ENCODE data around the gene PLIN1.
A peak's percentile ranks its signal among the peaks of the same experiment; 100 is the strongest.
"Not testable (repeated sequence)": the region's sequence is repeated elsewhere in the genome, so short reads cannot be mapped to it uniquely, and the experiment has no call there.

The PLIN1 gene, protein sequence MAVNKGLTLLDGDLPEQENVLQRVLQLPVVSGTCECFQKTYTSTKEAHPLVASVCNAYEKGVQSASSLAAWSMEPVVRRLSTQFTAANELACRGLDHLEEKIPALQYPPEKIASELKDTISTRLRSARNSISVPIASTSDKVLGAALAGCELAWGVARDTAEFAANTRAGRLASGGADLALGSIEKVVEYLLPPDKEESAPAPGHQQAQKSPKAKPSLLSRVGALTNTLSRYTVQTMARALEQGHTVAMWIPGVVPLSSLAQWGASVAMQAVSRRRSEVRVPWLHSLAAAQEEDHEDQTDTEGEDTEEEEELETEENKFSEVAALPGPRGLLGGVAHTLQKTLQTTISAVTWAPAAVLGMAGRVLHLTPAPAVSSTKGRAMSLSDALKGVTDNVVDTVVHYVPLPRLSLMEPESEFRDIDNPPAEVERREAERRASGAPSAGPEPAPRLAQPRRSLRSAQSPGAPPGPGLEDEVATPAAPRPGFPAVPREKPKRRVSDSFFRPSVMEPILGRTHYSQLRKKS

DNA sequence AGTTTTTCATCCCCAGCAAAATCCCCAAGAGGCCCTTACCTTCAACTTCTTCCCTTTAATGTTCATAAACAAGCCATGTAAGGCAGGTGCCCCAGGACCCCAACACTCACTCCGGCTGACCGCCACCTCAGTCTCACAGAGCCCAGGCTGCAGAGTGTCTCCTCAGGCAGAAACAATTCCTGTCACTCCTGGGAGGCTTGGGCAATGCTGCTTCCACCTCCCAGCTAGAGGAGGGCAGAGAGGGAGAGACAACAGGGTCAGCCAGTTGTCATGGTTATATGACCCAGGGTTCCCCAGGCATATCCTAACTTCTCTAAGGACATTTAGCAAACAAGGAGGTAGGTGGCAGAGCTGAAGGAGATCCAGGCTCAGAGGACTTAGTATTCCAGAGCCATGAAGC lies at the start of gene PLIN1:
TSS of gene PLIN1 (minus strand) at position 156 of the 400 bp plus-strand sequence. CDS start 1,878 bp downstream, outside the sequence.
- DNase-seq (ENCODE audit: low spot score): no peak

DNA sequence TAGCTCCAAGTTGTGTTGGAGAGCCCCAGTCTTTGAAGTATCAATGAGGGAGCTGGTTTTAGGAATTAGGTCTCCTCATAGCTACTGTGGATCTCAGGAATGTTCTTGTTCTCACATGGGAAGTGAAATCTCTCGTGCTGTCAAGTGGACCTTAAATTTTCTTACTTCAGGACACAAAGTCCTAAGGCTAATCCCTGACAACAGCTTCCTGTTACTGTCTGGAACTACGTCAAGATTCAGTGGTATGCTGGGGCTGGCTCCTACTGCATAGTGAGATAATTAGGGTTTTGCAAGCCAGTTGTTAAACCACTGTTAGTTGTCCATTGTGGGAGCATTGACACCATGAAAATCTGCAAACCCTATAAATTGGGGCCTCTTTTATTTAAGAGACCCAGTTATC lies 49.1 kb upstream of the PLIN1 start:
- DNase-seq (ENCODE audit: low spot score): no peak

DNA sequence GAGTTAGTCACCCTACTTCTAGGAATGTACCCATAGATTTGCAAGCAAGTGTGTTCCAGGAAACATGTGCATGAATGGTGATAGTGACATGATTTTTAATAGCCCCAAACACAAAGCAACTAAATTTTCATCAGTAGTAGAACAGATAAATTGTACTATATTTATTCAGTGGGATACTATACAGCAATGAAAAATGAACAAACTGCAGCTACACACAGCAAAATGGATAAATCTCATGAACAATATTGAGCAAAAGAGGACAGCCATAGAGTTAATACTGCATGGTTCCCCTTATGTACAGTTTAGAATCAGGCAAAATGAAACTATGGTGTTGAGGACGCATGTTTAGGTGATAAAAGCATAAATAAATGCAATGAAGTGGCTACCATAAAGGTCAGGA lies 45.9 kb upstream of the PLIN1 start:
- DNase-seq (ENCODE audit: low spot score): no peak

DNA sequence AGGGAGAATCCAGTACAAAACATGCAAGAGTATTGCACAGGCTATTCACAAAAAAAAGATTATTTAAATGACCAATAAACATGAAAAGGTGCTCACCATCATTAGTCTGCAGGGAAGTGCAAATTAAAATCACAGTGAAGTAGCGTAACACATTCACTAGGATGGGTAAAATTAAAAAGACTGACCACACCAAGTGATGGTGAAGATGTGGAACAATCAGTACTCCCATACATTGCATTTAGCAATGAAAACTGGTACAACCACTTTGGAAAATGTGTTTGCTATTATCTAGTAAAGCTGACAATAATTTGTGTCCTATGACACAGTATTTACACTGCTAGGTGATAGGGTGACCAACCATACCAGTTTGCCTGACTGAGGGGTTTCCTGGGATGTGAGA lies 45.5 kb upstream of the PLIN1 start:
- no peak for DNase-seq (ENCODE audit: low spot score)

DNA sequence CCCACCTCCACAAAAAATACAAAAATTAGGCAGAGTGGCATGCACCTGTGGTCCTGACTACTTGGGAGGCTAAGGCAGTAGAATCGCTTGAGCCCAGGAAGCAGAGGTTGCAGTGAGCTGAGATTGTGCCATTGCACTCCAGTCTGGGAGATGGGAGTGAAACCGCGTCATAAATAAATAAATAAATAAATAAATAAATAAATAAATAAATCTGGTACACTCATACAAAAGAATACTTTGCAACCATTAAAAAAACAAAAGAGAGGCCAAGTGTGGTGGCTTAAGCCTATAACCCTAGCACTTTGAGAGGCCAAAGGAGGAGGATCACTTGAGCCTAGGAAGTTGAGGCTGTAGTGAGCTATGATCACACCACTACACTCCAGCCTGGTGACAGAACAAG lies 43.9 kb upstream of the PLIN1 start:
- DNase-seq (ENCODE audit: low spot score): no peak

DNA sequence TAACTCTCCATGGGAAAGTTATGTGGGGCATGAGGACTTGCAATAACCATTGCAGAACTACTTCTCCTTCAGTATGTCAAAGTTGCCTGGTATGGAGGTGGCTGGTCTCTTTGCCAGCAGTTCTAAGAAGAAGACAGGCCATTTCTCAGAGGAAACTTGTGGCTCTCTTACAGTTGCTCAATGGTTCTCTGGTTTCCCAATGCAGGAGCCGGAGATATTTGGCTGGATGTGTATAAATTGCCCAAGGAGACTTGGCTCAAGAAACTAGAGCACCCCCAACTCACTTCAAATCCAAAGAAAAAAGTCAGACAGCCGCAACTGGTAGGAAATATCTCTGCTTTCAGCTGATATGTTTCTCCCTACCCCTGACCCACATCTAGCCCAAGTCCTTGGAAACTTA lies 35.6 kb upstream of the PLIN1 start:
- no peak for DNase-seq (ENCODE audit: low spot score)

DNA sequence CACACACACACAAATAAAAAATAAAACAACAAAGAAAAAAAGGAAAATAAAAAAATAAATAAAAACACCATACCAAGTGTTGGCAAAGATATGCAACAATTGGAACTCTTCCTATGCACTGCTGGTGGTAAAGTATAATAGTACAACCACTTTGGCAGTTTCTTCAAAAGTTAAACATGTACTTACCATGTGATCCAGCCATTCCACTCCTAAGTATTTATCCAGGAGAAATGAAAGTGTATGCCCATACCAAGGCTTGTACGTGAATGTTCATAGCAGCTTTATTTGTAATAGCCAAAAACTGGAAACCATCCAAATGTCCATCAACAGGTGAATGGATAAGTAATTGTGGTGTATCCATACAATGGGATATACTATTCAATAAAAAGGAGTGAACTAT lies 28.4 kb upstream of the PLIN1 start:
- DNase-seq (ENCODE audit: low spot score): no peak

DNA sequence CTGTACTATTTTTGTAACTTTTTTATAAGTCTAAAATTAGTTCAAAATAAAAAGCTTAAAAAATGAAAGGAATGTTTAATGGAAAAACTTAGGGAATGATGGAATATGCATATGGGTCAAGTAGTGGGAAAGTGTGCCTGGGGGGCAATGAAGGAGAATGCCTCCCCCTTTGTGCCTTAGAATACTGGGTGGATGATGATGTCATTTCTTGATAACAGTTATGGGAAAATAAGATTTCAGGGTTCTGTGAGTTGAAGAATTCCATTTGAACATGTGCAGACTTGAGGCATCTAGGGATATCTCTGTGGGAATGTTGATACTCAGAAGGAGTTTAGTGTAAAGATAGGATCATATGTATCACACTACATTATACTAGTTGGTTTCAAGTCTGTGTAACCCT lies 25.2 kb upstream of the PLIN1 start:
- no peak for DNase-seq (ENCODE audit: low spot score)

DNA sequence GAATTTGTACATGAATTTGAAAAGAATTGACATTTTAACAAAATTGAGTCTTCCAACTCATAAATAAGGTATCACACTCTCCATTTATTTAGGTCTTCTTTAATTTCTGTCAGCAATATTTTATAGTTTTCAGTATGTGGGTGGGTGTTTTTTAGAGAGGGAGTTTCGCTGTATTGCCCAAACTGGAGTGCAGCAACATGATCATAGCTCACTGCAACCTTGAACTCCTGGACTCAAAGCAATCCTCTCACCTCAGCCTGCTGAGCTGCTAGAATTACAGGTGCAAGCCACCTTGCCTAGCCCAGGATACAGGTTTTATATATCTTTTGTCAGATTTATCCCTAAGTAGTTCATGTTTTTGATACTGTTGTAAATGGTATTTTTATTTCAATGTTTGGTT lies 16.0 kb upstream of the PLIN1 start:
- DNase-seq (ENCODE audit: low spot score): no peak

DNA sequence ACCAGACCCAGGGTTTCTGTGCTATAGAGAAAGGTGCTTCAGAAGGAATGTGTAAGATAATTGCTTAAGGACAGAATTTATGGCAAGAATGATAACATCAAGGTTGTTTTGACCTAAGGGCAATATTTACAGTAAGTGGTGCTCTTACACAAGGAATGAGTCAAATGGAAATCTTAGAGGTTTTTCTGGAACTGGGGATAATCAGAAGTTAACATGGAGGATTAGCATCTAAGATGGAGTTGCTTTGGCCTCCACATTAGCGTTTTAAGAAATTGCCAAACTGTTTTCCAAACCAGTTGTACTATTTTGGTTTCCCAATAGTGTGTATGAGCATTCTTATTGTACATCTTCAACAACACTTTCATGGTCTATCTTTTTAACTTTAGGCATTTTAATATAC lies 14.5 kb upstream of the PLIN1 start:
- DNase-seq (ENCODE audit: low spot score): no peak

DNA sequence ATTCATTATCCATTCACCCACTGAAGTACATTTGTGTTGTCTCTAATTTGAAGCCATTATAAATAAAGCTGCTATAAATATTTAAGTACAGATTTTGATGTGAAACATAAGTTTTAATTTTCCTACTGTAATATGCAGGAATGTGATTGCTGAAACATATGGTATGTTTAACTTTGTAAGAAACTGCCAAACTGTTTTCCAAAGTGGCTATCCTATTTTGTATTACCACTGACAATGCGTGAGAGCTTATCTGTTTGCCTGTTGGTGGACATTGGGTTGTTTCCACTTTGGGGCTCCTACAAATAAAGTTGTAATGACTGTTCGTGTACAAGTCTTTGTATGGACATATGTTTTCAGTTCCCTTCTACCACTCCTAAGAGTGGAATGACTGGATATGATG lies 13.9 kb upstream of the PLIN1 start:
- DNase-seq (ENCODE audit: low spot score): no peak

DNA sequence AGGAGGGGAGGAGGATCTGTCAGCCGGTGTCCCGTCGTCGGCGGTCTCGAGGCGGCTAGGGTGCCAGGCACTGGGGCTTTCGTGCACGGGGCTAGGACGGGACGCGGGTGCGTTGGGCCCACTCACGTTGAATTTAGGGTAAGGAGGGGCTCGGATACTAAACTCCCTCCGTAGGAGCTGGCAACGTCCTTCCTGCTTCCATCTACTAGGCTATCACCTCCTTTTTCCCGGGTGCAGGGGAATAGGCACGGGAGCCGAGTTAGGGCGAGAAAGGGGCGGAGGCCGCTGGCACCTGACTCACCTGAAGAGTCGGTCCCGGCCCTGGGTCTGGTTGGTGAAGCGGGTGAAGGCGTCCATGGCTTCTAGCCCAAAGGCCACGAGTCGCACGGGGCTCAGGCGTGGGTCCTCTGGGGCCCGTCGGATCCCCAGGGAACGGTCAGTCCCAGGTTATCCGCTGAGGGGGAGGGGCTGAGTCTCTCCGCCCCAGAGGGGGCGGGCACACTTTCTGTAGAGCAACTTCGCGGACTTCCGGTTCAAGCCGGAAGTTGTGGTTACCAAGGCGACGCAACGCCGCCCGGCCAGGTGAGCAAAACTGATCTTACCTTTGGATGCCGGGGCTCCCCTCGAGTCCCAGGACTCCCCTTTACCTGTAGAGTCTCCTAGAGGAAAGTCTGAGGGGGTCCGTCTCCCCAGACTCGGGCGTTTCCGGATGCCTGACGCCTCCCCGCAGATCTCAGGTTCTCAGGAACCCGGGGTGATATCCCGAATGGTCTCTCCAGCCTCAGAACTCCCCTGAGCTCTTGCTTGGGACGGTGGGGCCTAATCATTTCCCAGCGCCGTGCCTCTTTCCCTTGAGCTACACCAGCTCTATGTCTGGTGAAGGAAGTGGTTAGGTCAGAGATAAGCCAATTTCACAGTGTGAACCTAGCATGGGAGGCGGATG lies 11.4 kb upstream of the PLIN1 start, which contains the start of the genes PEX11A and WDR93:
TSS of gene PEX11A (minus strand) at position 479 of the 943 bp plus-strand sequence. CDS start at position 357, 122 bp downstream.
TSS of gene WDR93 (plus strand) at position 536 of the 943 bp plus-strand sequence. CDS start 10,936 bp downstream, outside the sequence.
- peak; percentile 86 for DNase-seq (ENCODE audit: low spot score)

DNA sequence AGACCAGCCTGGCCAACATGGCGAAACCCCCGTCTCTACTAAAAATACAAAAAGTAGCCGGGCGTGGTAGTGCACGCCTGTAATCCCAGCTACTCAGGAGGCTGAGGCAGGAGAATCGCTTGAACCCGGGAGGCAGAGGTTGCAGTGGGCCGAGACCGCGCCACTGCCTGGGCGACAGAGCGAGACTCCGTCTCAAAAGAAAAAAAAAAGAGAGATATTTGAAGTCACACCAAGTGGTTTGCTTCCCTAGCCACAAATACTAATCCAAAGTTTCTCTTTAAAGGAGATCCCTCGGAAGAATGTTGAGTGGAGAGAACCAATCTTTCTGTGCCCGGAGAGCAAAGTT lies 10.7 kb upstream of the PLIN1 start:
- not testable (repeated sequence) for DNase-seq (ENCODE audit: low spot score)

DNA sequence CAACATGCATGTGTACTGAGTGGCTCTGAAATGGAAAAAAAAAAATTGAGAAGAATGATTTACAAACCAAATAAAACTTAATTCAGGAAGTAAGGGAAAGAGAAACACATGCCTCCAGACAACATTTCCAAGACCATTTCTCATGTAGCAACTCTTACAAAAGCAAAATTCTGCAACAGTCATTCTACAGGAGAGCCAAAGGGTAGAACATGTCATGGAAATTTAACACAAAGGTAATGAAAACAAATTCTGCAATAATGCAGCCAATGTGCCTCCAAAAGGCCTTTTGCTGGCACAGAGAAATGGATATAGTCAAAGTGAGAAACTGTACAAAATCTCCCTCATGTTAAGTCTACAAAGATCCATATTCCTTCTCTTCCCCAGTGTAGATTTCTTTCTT lies 7.4 kb upstream of the PLIN1 start:
- DNase-seq (ENCODE audit: low spot score): no peak

DNA sequence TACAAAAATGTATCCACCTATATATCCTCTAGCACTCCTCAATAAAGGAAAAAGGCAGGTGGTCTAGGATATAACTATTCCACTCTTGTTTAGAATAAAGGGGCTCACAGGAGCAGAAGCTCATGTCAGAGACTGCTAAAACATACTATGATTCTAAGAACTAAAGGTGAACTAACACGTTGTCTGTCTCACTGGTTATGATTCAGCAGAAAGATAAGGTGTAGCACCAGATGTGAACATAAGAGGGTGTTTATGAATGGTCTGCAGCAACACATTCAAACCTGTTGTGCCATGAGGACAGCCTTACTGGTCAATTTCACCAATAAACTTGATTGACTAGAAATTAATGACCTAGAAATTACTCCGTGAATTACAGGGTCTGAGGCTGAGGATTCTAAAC lies 6.8 kb upstream of the PLIN1 start:
- no peak for DNase-seq (ENCODE audit: low spot score)

DNA sequence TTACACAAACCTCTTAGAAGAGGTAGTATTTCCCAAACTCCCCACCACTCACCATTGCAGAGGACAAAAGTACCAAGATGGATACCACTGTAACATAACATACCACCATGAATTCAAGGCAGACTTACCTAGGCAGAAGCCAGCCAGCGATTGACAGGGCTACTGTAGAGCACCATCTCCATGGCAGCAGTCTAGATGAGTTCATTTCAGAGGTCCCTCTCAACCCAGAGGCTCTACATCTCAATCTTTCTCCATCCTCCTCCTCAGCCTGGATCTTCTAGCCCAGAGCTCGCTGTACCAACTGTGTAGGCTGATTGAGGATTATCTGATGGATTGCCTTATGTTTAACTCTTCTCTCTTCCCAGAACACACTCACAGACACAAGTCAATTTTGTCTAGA lies 2.0 kb upstream of the PLIN1 start:
- no peak for DNase-seq (ENCODE audit: low spot score)

DNA sequence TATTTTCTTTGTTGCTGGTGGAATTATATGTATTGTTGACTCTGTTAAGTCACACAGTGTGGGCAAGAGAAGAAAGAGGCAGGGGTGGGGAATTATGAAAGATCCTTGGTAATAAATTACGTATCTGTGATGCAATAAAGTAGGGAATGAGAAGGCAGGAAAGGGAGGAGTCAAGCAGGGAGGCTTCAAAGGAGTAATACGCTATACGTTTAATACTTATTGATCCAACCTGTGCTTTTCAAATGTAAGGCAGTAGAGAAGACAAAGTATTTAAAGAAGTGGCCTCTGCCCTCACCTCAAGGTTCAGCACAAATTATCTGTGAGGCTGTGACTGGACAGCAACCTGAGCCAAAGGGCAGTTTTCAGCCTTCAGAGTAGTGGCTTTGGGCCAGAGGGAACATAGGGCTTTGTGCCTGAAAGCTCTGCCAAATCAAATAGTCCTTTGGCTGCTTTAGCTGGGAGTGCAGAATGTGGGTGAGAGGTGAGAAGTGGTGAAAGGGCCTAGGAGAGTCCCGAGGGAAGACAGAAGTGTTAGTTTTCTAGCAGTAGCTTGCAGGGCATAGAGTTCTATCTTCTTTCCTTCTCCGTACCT lies 1.2 kb upstream of the PLIN1 start:
- no peak for DNase-seq (ENCODE audit: low spot score)

DNA sequence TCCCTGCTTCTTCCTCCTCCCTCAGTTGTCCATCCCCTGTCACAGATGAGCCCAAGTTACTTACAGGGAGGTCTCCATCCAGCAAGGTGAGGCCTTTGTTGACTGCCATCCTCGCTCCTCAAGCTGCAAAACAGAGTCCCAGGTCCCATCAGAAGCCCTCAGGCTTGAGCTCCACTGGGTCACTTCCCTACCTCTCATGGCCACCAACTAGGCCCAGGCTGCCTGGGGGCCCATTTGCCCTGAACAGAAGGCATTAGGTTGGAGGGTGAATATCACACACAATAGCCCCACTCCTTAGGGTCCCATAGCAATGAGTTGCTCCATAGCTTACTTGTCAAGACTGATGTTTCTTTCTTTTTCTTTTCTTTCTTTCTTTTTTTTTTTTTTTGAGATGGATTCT lies 1.8 kb downstream of the PLIN1 start:
- DNase-seq (ENCODE audit: low spot score): no peak

DNA sequence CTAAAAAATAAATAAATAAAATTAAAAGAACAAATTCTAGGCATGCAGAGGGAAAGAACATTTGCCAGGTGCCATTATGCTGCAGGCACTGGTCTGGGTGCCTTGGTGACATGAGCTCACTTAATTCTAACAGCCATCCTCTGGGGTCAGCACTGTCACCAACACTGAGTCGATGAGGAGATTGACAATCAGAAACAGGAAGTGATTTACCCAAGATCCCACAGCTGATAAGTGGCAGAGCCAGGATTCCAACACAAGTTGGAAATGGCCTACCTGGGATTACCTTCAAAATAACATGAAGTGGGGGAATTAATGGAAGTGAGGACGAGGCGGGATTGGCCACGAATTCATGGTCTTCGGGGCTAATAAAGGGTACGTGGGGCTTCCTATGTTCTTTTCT lies 3.6 kb downstream of the PLIN1 start:
- DNase-seq (ENCODE audit: low spot score): no peak

DNA sequence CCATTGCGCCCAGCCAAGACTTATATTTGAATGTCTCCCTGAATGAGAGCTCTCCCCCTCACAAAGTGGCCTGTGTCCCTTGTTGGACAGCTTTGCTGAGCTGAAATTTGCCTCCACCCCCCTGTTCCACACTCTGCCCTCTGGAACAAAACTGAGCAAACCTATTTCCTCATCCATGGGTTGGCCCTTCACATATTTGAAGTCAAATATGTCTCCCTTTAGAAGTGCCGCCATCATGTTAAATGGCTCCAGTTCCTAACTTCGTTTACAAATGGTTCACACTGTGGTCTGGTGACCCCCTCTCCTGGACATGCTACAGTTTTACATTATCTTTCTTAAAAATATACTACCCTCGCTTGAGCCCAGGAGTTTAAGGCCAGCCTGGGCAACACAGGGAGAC lies 4.6 kb downstream of the PLIN1 start:
- no peak for DNase-seq (ENCODE audit: low spot score)

DNA sequence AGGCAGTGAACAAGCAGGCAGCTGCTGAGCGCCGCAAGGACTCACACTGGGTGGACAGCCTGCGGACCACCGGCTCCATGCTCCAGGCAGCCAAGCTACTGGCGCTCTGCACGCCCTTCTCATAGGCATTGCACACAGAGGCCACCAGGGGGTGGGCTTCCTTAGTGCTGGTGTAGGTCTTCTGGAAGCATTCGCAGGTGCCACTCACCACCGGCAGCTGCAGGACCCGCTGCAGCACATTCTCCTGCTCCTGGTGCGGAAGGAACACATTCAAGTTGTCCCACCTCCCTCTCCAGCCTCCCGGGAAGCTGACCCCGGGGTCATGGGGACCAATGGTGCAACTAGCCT lies 6.0 kb downstream of the PLIN1 start:
- no peak for DNase-seq (ENCODE audit: low spot score)

All from kidney tubule cell (primary cell).